ENCODE data around the gene CAMK2G. TPM values are rescaled to one million over a fixed set of nuclear protein-coding genes. Genes with fewer than 3 reads are reported as not detected.
"Not testable (repeated sequence)": the region's sequence is repeated elsewhere in the genome, so short reads cannot be mapped to it uniquely, and the experiment has no call there.

Gene CAMK2G
- total RNA-seq, 1 donor from 2014 or later: 56.1 TPM

GRCh38 chr10:73905256-73906020, 31.1 kb upstream of the CAMK2G start:
- DNase-seq (ENCODE audit: low spot score): no peak

- DNase-seq (ENCODE audit: low spot score): no peak
Observed at GRCh38 chr10:73902351-73902750, 28.0 kb upstream of the CAMK2G start.

- DNase-seq (ENCODE audit: low spot score): no peak
Observed at GRCh38 chr10:73901261-73901660, 26.9 kb upstream of the CAMK2G start.

- no peak for DNase-seq (ENCODE audit: low spot score)
Observed at GRCh38 chr10:73900064-73900463, 25.7 kb upstream of the CAMK2G start.

- DNase-seq (ENCODE audit: low spot score): no peak
Observed at GRCh38 chr10:73899423-73899822, 25.1 kb upstream of the CAMK2G start.

GRCh38 chr10:73898730-73899410, 24.5 kb upstream of the CAMK2G start:
- DNase-seq (ENCODE audit: low spot score): no peak

- no peak for DNase-seq (ENCODE audit: low spot score)
Observed at GRCh38 chr10:73897693-73898092, 23.3 kb upstream of the CAMK2G start.

- not testable (repeated sequence) for DNase-seq (ENCODE audit: low spot score)
Observed at GRCh38 chr10:73895381-73895780, 21.0 kb upstream of the CAMK2G start.

- DNase-seq (ENCODE audit: low spot score): no peak
Observed at GRCh38 chr10:73894245-73894971, 20.1 kb upstream of the CAMK2G start.

GRCh38 chr10:73893426-73893825, 19.1 kb upstream of the CAMK2G start:
- peak; percentile 41 for DNase-seq (ENCODE audit: low spot score)

- no peak for DNase-seq (ENCODE audit: low spot score)
Observed at GRCh38 chr10:73892310-73893030, 18.1 kb upstream of the CAMK2G start.

GRCh38 chr10:73891540-73891939, 17.2 kb upstream of the CAMK2G start:
- no peak for DNase-seq (ENCODE audit: low spot score)

- DNase-seq (ENCODE audit: low spot score): not testable (repeated sequence)
Observed at GRCh38 chr10:73890830-73891229, 16.5 kb upstream of the CAMK2G start.

GRCh38 chr10:73890261-73890660, 15.9 kb upstream of the CAMK2G start:
- DNase-seq (ENCODE audit: low spot score): no peak

- DNase-seq (ENCODE audit: low spot score): not testable (repeated sequence)
Observed at GRCh38 chr10:73889416-73889815, 15.1 kb upstream of the CAMK2G start.

- DNase-seq (ENCODE audit: low spot score): peak; percentile 60
Observed at GRCh38 chr10:73889014-73889413, 14.7 kb upstream of the CAMK2G start.

- peak; percentile 73 for DNase-seq (ENCODE audit: low spot score)
Observed at GRCh38 chr10:73888514-73888913, 14.2 kb upstream of the CAMK2G start.

- peak; percentile 96 for DNase-seq (ENCODE audit: low spot score)
Observed at GRCh38 chr10:73887294-73888039, 13.1 kb upstream of the CAMK2G start.

- peak; percentile 38 for DNase-seq (ENCODE audit: low spot score)
Observed at GRCh38 chr10:73886661-73887293, 12.4 kb upstream of the CAMK2G start.

- DNase-seq (ENCODE audit: low spot score): peak; percentile 87
Observed at GRCh38 chr10:73886085-73886529, 11.8 kb upstream of the CAMK2G start.

All from umbilical cord (tissue), 2 donors.